Left cardiac atrium (tissue), 4 donors: ENCODE data around the gene NACC1. TPM values are rescaled to one million over a fixed set of nuclear protein-coding genes. Genes with fewer than 3 reads are reported as not detected.
A peak's percentile ranks its signal among the peaks of the same experiment; 100 is the strongest.
"Not testable (repeated sequence)": the region's sequence is repeated elsewhere in the genome, so short reads cannot be mapped to it uniquely, and the experiment has no call there.

Source experiments
- ATAC-seq, 2 donors: fragments of 200-7000 bp; cut with Tn5 transposase; one replicate each; pipeline ENCODE4 v1.9.1; 2020; ENCODE audit warnings: mild to moderate bottlenecking in 2 of 2, moderate library complexity in 2 of 2
- DNase-seq: peaks from one replicate; pipeline ENCODE4 v3.0.0-alpha.2; 2020
- intact Hi-C, 2 donors: fragments of 100-400 bp; cut with DNase I; formaldehyde crosslinking; loops; one replicate each; pipeline versions ENCODE4 v1.14.1 to v1.15.1; 2022 to 2023
- total RNA-seq, 2 donors: library from RNA; stranded (reverse); fragmentation: NEBNext Ultra II Directional; extraction: Animal tissue kit (Norgen Biotek cat#: 25700); gene quantifications; one replicate each; pipeline ENCODE4 v1.2.1, GENCODE V29; 2021
- donor health status: DM: no; HTN: yes; CAD: no.
- donor health status: DM: no; HTN: yes; CAD: no; lungs with severe emphysema.
- donor health status: DM: yes; HTN: yes; CAD: no.
- donor health status: Dilated cardiomyopathy.

The NACC1 gene
- total RNA-seq, 2 donors from 2014 or later = 34.9 to 47.8 TPM

- intact Hi-C loops = no loop called here
- ATAC-seq (no peak), DNase-seq (no peak)
These were observed 12.9 kb downstream of the NACC1 start for GRCh38 chr19:13130886-13131490.

- DNase-seq (no peak), ATAC-seq (no peak)
- intact Hi-C loops = no loop called here
These were observed 14.6 kb downstream of the NACC1 start for GRCh38 chr19:13132471-13133180.

- intact Hi-C loops = no loop called here
- DNase-seq (no peak), ATAC-seq (no peak)
These were observed 15.3 kb downstream of the NACC1 start for GRCh38 chr19:13133241-13133870.

- intact Hi-C loops = no loop called here
- no peak for DNase-seq
- peak; percentile 18 to 76 for ATAC-seq
These were observed 16.6 kb downstream of the NACC1 start for GRCh38 chr19:13134626-13135025.

GRCh38 chr19:13135068-13136062 is 17.3 kb downstream of the NACC1 start:
- intact Hi-C loops = no loop called here
- DNase-seq (no peak), ATAC-seq (no peak)

GRCh38 chr19:13137290-13137794 is 19.3 kb downstream of the NACC1 start:
- intact Hi-C loops = no loop called here
- no peak for DNase-seq
- ATAC-seq = no peak

DNA sequence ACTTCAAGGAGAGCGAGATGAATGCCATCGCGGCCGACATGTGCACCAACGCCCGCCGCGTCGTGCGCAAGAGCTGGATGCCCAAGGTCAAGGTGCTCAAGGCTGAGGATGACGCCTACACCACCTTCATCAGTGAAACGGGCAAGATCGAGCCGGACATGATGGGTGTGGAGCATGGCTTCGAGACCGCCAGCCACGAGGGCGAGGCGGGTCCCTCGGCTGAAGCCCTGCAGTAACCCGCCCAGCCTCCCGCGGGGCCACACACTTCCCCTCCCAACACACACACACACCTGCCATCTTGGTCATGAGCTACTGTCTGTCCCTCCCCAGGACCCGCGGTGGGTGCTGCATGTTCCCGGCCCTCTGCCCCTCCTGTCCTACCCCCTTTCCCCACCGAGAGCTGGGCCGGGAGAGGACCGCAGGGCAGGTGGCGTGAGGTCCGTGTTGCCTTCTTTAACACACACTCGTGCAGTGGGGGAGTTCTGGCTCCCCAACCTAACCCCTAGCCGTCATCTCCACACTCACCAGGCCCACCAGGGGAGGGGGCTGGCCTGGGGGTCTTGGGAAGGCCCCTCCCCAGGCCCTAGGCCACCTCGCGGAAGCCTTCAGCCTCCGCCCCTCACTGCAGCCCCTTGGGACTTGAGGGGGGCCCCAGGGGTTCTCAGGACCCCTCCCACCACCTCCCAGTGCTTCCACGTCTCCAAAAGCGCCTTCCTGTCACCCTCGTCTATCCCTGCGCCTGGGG is 20.3 kb downstream of the NACC1 start:
- no peak for ATAC-seq
- no peak for DNase-seq
- intact Hi-C loops = no loop called here

GRCh38 chr19:13138916-13139198 is 20.8 kb downstream of the NACC1 start:
- intact Hi-C loops = no loop called here
- no peak for ATAC-seq
- no peak for DNase-seq

DNA sequence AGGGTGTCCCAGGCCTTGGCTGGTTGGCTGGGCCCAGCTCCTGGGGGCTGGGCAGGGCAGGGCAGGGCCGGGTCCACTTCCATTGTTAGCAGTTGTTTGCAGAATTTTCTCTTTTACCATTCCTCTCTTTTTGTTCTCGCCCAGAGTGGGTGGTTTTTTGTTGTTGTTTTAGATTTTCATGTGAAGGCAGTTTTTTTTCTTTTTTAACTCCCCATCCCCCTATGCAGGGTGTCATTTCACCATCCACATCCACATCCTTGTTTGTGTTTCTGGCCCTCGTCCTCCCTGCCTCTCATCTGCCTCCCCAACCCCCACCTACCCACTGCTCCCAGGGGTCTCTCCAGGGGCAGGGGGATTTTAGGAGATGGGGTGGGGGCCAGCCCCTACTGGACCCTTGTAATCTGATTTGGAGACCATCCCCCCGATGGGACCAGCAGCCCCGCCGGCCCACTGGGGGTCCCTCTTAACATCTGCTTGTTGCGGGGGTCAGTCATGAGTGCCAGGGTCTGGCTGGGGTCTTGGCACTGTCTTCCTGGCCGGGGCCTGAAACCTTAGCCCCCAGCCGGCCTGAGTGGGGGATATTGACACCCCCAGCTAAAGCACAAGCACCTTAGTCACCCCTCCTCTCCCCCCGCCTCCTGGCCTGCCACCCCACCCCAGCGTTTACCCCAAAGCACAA is 21.7 kb downstream of the NACC1 start:
- intact Hi-C loops = no loop called here
- ATAC-seq (no peak), DNase-seq (no peak)

GRCh38 chr19:13146763-13147563 is 28.9 kb downstream of the NACC1 start:
- DNase-seq (no peak), ATAC-seq (no peak)
- intact Hi-C loops = no loop called here

GRCh38 chr19:13149173-13149627 is 31.1 kb downstream of the NACC1 start:
- intact Hi-C loops, ATAC-seq, DNase-seq: not testable (repeated sequence)

GRCh38 chr19:13149628-13150186 is 31.6 kb downstream of the NACC1 start:
- peak; percentile 0 for ATAC-seq
- peak; percentile 68 for DNase-seq
- intact Hi-C loops = loop anchor here in 1 of 2 donors (5.0 to 10.0 kb wide), 3 partner anchors 47 to 695 kb away; partner anchors contain the start of gene LYL1

DNA sequence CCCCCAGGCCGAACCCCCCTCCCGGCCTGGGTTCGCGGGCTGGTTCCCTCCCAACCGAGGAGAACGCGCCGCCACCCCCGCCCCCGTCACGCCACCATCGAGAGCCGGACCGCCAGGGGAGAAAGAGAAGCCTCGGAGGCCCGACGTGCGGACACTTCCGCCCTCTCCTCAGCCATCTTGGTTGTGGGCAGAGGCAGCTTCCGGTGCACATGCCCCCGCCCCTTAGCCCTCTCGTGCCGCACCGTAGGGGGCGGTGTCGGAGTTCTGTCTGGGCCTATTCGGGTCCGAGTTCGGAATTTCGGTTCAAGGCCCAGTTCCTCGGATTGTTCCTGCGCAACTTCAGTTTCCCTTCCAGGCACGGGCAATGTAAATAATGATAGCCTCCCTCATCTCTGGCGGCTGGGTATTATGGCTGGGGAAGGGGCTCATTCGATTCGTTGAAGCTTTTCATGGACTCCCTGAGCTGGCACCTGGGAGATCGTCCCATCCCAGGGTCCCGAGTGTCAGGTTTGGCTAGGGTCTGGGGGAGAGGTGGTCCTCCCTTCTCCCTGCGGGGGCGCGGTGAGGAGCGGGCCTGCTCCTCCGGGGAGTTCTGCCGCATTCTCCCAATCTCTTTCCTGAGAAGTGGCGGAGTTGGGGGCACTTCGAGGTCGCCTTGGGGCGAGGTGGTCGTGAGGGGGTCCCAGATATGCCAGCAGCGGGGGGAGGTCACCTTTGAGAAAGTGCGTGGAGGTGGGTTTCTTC is 32.3 kb downstream of the NACC1 start, which contains the start of the genes IER2 and STX10:
TSS of gene IER2 (plus strand) at position 225 of the 744 bp plus-strand sequence. CDS start 2,776 bp downstream, outside the sequence.
TSS of gene STX10 (minus strand) at position 189 of the 744 bp plus-strand sequence. CDS start 202 bp downstream, outside the sequence.
- ATAC-seq (peak; percentile 68 to 70), DNase-seq (peak; percentile 97)
- intact Hi-C loops = loop anchor here in 1 of 2 donors (5.0 to 10.0 kb wide), 3 partner anchors 48 to 694 kb away; partner anchors contain the start of gene LYL1

DNA sequence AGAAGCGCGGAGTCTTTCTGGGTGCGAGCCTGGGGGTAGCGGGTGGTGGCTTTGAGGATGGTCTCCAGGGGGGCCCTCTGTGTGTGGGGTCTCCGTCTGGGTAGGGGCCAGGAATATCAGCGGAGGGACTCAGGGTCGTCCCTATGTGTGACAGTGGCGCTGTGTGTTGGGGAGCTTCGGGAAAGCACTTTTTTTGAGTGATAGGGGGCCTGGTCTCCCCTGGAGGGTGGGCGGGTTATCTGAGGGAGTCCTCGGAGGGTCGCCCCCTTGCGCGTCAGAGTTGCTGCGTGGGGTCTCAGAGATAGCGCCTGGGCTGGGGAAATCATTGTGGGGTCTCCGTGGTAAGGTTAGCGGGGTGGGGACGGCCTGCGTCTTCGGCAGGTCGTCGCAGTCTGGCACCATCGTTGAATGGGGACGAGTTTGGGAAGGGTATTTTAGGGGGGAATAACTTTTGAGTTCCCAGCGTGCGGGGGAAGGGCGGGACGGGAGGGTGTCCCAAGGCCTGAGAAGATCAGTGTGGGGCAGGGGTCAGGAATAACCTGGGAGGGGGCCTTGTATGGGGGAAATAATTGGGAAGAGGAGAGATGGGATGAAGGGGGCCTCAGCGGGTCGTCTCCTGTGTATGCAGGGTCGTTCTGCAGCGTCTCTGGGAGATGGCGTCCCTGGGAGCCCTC is 33.0 kb downstream of the NACC1 start:
- intact Hi-C loops = loop anchor here in 1 of 2 donors (5.0 to 10.0 kb wide), 3 partner anchors 49 to 694 kb away; partner anchors contain the start of gene LYL1
- DNase-seq = peak; percentile 47

More for the DNA sequence above, 33.0 kb downstream of the NACC1 start:
- ATAC-seq = no peak
